GM12865 (cell line): ENCODE results near the gene TPGS2.

Source experiments
- DNase-seq: peaks from one replicate; pipeline ENCODE4 v3.0.0; 2010; ENCODE audit warnings: low read depth
- H3K4me3 ChIP-seq: 2 replicates; pipeline ENCODE4 v1.5.1; 2011; ENCODE audit warnings: mild to moderate bottlenecking, low read depth, low read length, control low read depth
- CTCF ChIP-seq: IDR thresholded peaks from 2 replicates; pipeline ENCODE4 v1.5.1; 2011; ENCODE audit warnings: low read length, control low read depth, low read depth, inconsistent platforms; ENCODE audit not compliant: insufficient read depth; ENCODE audit errors: missing control alignments

TPGS2 gene

GRCh38 chr18:36761186-36761698 lies 67.6 kb downstream of the TPGS2 start:
- no peak for TF ChIP-seq CTCF
- no peak for DNase-seq
- no peak overlapping the region for H3K4me3 ChIP-seq

GRCh38 chr18:36760598-36760997 lies 68.2 kb downstream of the TPGS2 start:
- H3K4me3 ChIP-seq = no peak overlapping the region
- TF ChIP-seq CTCF = no peak
- DNase-seq = no peak

GRCh38 chr18:36759167-36759776 lies 69.5 kb downstream of the TPGS2 start:
- TF ChIP-seq CTCF = no peak
- H3K4me3 ChIP-seq = no peak overlapping the region
- no peak for DNase-seq

DNA sequence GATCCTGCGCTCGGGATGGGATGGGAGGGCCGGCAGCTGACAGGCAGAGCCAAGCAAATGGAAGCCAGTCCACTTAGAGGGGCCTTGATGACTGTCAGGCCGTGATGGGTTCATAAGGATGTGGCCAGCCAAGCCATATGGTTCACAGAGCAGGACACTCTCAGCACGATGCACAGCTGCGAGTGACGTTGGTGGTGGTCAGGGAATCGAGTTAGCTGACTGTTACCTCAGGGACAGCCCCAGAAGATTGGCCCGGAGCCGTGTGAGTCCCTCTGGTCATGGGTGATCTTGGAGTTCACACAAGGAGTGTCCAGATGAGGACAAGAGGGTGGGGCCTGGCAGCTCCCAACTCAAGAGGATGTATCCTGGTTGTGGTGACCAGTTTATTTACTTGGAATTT lies 70.2 kb downstream of the TPGS2 start:
- no peak overlapping the region for H3K4me3 ChIP-seq
- no peak for DNase-seq
- no peak for TF ChIP-seq CTCF

DNA sequence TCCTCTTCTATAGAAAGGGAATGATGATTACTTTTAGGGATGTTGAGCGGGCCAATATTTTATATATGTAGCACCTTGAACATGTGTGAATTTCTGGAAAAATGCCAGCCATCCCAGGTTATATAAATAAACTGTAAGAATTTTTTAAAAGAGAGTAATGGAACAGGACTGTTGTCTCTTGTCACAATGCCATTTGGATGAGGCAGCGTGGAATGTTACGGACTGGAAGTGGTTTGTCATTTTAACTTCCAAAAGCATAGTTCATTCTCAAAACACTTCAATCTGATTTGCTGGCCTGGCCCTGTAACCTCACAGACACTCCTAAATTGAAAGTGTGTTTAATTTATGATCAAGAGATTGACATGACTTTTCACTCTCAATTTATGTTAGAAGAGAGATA lies 70.8 kb downstream of the TPGS2 start:
- no peak overlapping the region for H3K4me3 ChIP-seq
- DNase-seq = no peak
- TF ChIP-seq CTCF = no peak

- peak; percentile 40 for TF ChIP-seq CTCF
- DNase-seq = peak; percentile 31
- H3K4me3 ChIP-seq = no peak overlapping the region
These were observed 71.7 kb downstream of the TPGS2 start for GRCh38 chr18:36757081-36757480.

DNA sequence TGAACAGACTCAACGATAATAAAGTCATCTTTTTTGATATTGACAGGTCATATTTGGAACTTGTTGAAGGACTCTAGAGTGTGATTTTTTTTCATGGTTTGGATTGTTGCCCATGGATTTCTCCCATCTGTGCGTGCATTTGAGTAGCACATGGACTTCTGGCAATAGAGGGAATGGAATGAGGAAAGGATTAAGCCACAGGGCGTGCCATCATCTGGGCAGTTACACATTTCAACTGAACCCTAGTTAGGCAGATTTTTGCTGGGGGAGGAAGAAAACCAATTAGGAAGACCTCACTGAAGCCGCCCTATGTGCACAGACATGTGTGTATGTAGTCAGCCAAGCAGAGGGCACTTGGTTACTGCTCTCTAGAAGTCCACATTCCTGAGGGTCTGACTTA lies 72.6 kb downstream of the TPGS2 start:
- no peak overlapping the region for H3K4me3 ChIP-seq
- TF ChIP-seq CTCF = no peak
- DNase-seq = no peak
